SK-N-SH (cell line): ENCODE results near the gene APELA. TPM values are rescaled to one million over a fixed set of nuclear protein-coding genes. Genes with fewer than 3 reads are reported as not detected.

Experiments used
- CTCF ChIA-PET: fragments of 300-600, 350-600 bp; formaldehyde crosslinking; extraction: SDS; loops from one replicate; lab custom pipeline; 2021; lab: Yijun Ruan, JAX
- POLR2A ChIA-PET: fragments of 350-600 bp; sonication (Branson Sonifier 250); formaldehyde crosslinking; extraction: SDS; loops from one replicate; lab custom pipeline; 2020; ENCODE audit warnings: antibody characterized with exemption, inconsistent platforms; lab: Yijun Ruan, JAX
- DNase-seq: peaks from one replicate; pipeline ENCODE4 v3.0.0; 2012
- H2AFZ ChIP-seq: fragments of 200-600 bp; sonication (generic); 2 replicates; pipeline ENCODE4 v1.8.1; 2016; ENCODE audit warnings: antibody characterized with exemption, mild to moderate bottlenecking, low read depth
- H3F3A ChIP-seq: fragments of 200-600 bp; sonication (generic); replicated peaks from 2 replicates; pipeline ENCODE3; 2016; ENCODE audit warnings: antibody characterized with exemption, mild to moderate bottlenecking; ENCODE audit not compliant: insufficient read depth
- H3K27ac ChIP-seq, 2 experiments: fragments of 200-500 bp in 1 of 2; fragments of 200-600 bp in 1 of 2; sonication (Bioruptor generic) in 1 of 2; sonication (generic), shearing (Covaris generic) in 1 of 2; 2 replicates each; pipeline versions ENCODE4 v1.5.1 to v1.6.1; 2014 to 2016; ENCODE audit warnings: low read depth in 2 of 2, inconsistent platforms in 1 of 2, low read length in 1 of 2, mild to moderate bottlenecking in 1 of 2, mixed read lengths in 1 of 2
- H3K27me3 ChIP-seq: fragments of 200-600 bp; sonication (generic), shearing (Covaris generic); 2 replicates; pipeline ENCODE4 v1.6.1; 2016; ENCODE audit warnings: mixed run types; ENCODE audit not compliant: insufficient read depth
- H3K36me3 ChIP-seq, 2 experiments: fragments of 200-500 bp in 1 of 2; fragments of 200-600 bp in 1 of 2; sonication (Bioruptor generic) in 1 of 2; sonication (generic) in 1 of 2; replicated peaks in 1 of 2; 2 replicates each; pipeline versions ENCODE3 to v1.5.1; 2014 to 2016; ENCODE audit warnings: low read length in 1 of 2, mild to moderate bottlenecking in 1 of 2; ENCODE audit not compliant: insufficient read depth in 2 of 2, control insufficient read depth in 1 of 2
- H3K4me1 ChIP-seq, 2 experiments: fragments of 200-500 bp in 1 of 2; fragments of 200-600 bp in 1 of 2; sonication (Bioruptor generic) in 1 of 2; sonication (generic), shearing (Covaris generic) in 1 of 2; 2 replicates each; pipeline versions ENCODE4 v1.5.1 to v1.6.1; 2014 to 2016; ENCODE audit warnings: low read depth in 1 of 2, low read length in 1 of 2, mixed run types in 1 of 2; ENCODE audit not compliant: insufficient read depth in 2 of 2, control insufficient read depth in 1 of 2
- H3K4me2 ChIP-seq: fragments of 200-600 bp; sonication (generic), shearing (Covaris generic); 2 replicates; pipeline ENCODE4 v1.6.1; 2017; ENCODE audit warnings: mixed run types
- H3K4me3 ChIP-seq, 2 experiments: fragments of 200-500 bp in 1 of 2; fragments of 200-600 bp in 1 of 2; sonication (Bioruptor generic) in 1 of 2; sonication (generic), shearing (Covaris generic) in 1 of 2; 2 replicates each; pipeline versions ENCODE4 v1.5.1 to v1.8.1; 2014 to 2016; ENCODE audit warnings: low read depth in 2 of 2, inconsistent platforms in 1 of 2, low read length in 1 of 2, mild to moderate bottlenecking in 1 of 2, mixed read lengths in 1 of 2, moderate library complexity in 1 of 2
- H3K79me2 ChIP-seq: fragments of 200-600 bp; sonication (generic); 2 replicates; pipeline ENCODE4 v1.8.1; 2017; ENCODE audit warnings: mild to moderate bottlenecking; ENCODE audit not compliant: insufficient read depth
- H3K9ac ChIP-seq: fragments of 200-600 bp; sonication (generic); 2 replicates; pipeline ENCODE4 v1.6.1; 2017; ENCODE audit warnings: mixed run types
- H3K9me2 ChIP-seq: fragments of 200-600 bp; sonication (generic); 2 replicates; pipeline ENCODE4 v1.6.1; 2017; ENCODE audit warnings: mixed run types
- H3K9me3 ChIP-seq: fragments of 200-600 bp; sonication (generic); 2 replicates; pipeline ENCODE4 v1.6.1; 2017; ENCODE audit warnings: mixed run types, mild to moderate bottlenecking, moderate library complexity
- H4K20me1 ChIP-seq: fragments of 200-600 bp; sonication (generic); 2 replicates; pipeline ENCODE4 v1.6.1; 2017; ENCODE audit warnings: mild to moderate bottlenecking, mixed run types; ENCODE audit not compliant: insufficient read depth
- CHD2 ChIP-seq: fragments of 150-350 bp; IDR thresholded peaks from 2 replicates; pipeline ENCODE4 v1.6.1; 2018; ENCODE audit warnings: low read length; ENCODE audit not compliant: partially characterized antibody
- EP300 ChIP-seq, 2 experiments: IDR thresholded peaks; 2 replicates each; pipeline versions ENCODE4 v1.4.0 to v1.6.1; 2012; ENCODE audit warnings: borderline replicate concordance in 1 of 2, low read depth in 1 of 2, low read length in 1 of 2
- FOXJ3 ChIP-seq: sonication (generic); formaldehyde crosslinking; IDR thresholded peaks from 2 replicates; pipeline ENCODE4 v1.5.1; 2020; ENCODE audit warnings: mild to moderate bottlenecking, missing genetic modification reagents
- FOXM1 ChIP-seq: IDR thresholded peaks from 2 replicates; pipeline ENCODE4 v1.4.0; 2012; ENCODE audit warnings: low read depth, mild to moderate bottlenecking
- GABPA ChIP-seq: IDR thresholded peaks from 2 replicates; pipeline ENCODE4 v1.4.0; 2012; ENCODE audit warnings: low read depth, mild to moderate bottlenecking
- JUND ChIP-seq: IDR thresholded peaks from 2 replicates; pipeline ENCODE4 v1.4.0; 2012
- MEF2A ChIP-seq: IDR thresholded peaks from 2 replicates; pipeline ENCODE4 v1.4.0; 2012; ENCODE audit warnings: low read depth, borderline replicate concordance
- MXI1 ChIP-seq: IDR thresholded peaks from 2 replicates; pipeline ENCODE4 v1.6.1; 2012; ENCODE audit warnings: mild to moderate bottlenecking, low read depth, low read length, improper control_type of control experiment
- NRF1 ChIP-seq: IDR thresholded peaks from 2 replicates; pipeline ENCODE4 v1.6.1; 2012; ENCODE audit warnings: low read depth, mild to moderate bottlenecking, low read length
- POLR2AphosphoS5 ChIP-seq: IDR thresholded peaks from 2 replicates; pipeline ENCODE4 v1.6.1; 2012; ENCODE audit warnings: low read depth, low read length
- RAD21 ChIP-seq: IDR thresholded peaks from 2 replicates; pipeline ENCODE4 v1.6.1; 2012; ENCODE audit warnings: mild to moderate bottlenecking, low read length
- SMC3 ChIP-seq: IDR thresholded peaks from 2 replicates; pipeline ENCODE4 v1.6.1; 2012; ENCODE audit warnings: low read depth, low read length, improper control_type of control experiment
- WGBS: methylation state at CpG from one replicate; pipeline ENCODE4 v1.1.6; 2017; ENCODE audit warnings: low lambda C conversion rate; 5-methylcytosine and 5-hydroxymethylcytosine counted together
- polyA plus RNA-seq, 3 experiments: library from polyadenylated mRNA; depleted of rRNA; stranded (reverse); fragments of >200 nt; gene quantifications; 2 replicates each; pipeline ENCODE4 v1.2.3, GENCODE V29; 2012
- TF ChIP-seq, protein P1 (sequence below): fragments of 200-600 bp; sonication (generic); IDR thresholded peaks from 2 replicates; pipeline ENCODE4 v1.6.1; 2017; ENCODE audit warnings: antibody characterized with exemption, mild to moderate bottlenecking, moderate library complexity
- TF ChIP-seq, protein P2 (sequence below): IDR thresholded peaks from 2 replicates; pipeline ENCODE4 v1.6.1; 2012; ENCODE audit warnings: mild to moderate bottlenecking, low read depth, low read length, moderate library complexity
- TF ChIP-seq, protein P3 (sequence below): IDR thresholded peaks from 2 replicates; pipeline ENCODE4; 2012
- TF ChIP-seq, protein P4 (sequence below): IDR thresholded peaks from 2 replicates; pipeline ENCODE4 v1.4.0; 2012; ENCODE audit warnings: low read depth, borderline replicate concordance

Gene APELA
- polyA plus RNA-seq, 1 of the 3 experiments (the other 2 are of a cell fraction), result not detected

DNA sequence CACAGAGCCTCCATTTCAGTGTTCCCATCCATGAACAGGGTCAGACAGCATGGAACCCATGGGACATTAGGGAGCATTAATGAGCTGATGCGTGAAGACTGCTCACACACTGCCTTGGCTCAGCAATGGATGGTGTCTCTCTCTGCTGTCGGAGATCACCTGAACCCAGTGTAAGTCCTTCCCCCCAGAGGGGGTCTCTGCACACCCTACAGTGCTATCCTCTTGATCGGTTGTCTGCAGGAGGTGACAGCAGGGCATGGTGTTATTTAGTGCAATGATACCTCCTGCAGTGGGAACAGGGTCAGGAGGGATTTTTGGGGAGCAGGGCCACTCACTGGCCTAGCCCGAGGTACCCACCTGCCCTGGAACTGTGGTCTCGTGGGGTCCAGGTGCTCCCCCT is 25.6 kb downstream of the APELA start:
- H3F3A ChIP-seq, result no peaks in the 10 kb centered on the region
- no peaks in the 10 kb centered on the region for H3K4me1 ChIP-seq
- H3K4me3 ChIP-seq, result no peak overlapping the region
- ChIA-PET CTCF (no interaction called here), POLR2A (no interaction called here)
- H3K27ac ChIP-seq, result no peak overlapping the region
- H3K9me2 ChIP-seq, result no peaks in the 10 kb centered on the region
- DNase-seq, result no peak
- no peak overlapping the region for H2AFZ ChIP-seq
- TF ChIP-seq SMC3 (no peak), RAD21 (no peak), GABPA (no peak), NRF1 (no peak), FOXJ3 (CRISPR knock-in tag) (no peak), POLR2AphosphoS5 (no peak), MEF2A (no peak)
- TF ChIP-seq, protein P1, sequence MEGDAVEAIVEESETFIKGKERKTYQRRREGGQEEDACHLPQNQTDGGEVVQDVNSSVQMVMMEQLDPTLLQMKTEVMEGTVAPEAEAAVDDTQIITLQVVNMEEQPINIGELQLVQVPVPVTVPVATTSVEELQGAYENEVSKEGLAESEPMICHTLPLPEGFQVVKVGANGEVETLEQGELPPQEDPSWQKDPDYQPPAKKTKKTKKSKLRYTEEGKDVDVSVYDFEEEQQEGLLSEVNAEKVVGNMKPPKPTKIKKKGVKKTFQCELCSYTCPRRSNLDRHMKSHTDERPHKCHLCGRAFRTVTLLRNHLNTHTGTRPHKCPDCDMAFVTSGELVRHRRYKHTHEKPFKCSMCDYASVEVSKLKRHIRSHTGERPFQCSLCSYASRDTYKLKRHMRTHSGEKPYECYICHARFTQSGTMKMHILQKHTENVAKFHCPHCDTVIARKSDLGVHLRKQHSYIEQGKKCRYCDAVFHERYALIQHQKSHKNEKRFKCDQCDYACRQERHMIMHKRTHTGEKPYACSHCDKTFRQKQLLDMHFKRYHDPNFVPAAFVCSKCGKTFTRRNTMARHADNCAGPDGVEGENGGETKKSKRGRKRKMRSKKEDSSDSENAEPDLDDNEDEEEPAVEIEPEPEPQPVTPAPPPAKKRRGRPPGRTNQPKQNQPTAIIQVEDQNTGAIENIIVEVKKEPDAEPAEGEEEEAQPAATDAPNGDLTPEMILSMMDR, result no peak
- TF ChIP-seq, protein P2, sequence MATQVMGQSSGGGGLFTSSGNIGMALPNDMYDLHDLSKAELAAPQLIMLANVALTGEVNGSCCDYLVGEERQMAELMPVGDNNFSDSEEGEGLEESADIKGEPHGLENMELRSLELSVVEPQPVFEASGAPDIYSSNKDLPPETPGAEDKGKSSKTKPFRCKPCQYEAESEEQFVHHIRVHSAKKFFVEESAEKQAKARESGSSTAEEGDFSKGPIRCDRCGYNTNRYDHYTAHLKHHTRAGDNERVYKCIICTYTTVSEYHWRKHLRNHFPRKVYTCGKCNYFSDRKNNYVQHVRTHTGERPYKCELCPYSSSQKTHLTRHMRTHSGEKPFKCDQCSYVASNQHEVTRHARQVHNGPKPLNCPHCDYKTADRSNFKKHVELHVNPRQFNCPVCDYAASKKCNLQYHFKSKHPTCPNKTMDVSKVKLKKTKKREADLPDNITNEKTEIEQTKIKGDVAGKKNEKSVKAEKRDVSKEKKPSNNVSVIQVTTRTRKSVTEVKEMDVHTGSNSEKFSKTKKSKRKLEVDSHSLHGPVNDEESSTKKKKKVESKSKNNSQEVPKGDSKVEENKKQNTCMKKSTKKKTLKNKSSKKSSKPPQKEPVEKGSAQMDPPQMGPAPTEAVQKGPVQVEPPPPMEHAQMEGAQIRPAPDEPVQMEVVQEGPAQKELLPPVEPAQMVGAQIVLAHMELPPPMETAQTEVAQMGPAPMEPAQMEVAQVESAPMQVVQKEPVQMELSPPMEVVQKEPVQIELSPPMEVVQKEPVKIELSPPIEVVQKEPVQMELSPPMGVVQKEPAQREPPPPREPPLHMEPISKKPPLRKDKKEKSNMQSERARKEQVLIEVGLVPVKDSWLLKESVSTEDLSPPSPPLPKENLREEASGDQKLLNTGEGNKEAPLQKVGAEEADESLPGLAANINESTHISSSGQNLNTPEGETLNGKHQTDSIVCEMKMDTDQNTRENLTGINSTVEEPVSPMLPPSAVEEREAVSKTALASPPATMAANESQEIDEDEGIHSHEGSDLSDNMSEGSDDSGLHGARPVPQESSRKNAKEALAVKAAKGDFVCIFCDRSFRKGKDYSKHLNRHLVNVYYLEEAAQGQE, result no peak
- TF ChIP-seq, protein P3, sequence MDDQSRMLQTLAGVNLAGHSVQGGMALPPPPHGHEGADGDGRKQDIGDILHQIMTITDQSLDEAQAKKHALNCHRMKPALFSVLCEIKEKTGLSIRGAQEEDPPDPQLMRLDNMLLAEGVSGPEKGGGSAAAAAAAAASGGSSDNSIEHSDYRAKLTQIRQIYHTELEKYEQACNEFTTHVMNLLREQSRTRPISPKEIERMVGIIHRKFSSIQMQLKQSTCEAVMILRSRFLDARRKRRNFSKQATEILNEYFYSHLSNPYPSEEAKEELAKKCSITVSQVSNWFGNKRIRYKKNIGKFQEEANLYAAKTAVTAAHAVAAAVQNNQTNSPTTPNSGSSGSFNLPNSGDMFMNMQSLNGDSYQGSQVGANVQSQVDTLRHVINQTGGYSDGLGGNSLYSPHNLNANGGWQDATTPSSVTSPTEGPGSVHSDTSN, result no peak
- WGBS, result 36% methylated on average over 3 of the region's 5 CpGs
- H3K9ac ChIP-seq, result no peak overlapping the region
- H3K79me2 ChIP-seq, result no peaks in the 10 kb centered on the region
- no peaks in the 10 kb centered on the region for H4K20me1 ChIP-seq
- no peaks in the 10 kb centered on the region for H3K36me3 ChIP-seq
- H3K9me3 ChIP-seq, result no peaks in the 10 kb centered on the region
- H3K4me2 ChIP-seq, result no peak overlapping the region
- peaks cover 8% of the 10 kb centered on the region; the same call in 1 of the 2 replicates for H3K27me3 ChIP-seq

DNA sequence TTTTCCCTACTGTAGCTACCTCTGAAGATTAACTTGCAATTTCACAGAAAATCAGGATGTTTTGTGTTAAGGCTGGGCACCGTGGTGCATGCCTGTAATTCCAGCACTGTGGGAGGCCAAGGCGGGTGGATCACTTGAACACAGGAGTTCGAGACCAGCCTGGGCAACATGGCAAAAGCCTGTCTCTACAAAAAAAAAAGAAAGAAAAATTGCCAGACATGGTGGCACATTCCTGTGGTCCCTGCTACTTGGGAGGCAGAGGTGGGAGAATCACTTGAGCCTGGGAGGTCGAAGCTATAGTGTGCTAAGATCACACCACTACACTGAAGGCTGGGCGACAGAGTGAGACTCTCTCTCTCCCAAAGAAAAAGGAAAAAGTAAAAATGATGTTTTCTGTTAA is 27.4 kb downstream of the APELA start:
- WGBS, result 1% methylated on average over 5 of the region's 5 CpGs
- ChIA-PET CTCF (no interaction called here), POLR2A (no interaction called here)
- no peak overlapping the region for H3K4me2 ChIP-seq
- peaks cover 8% of the 10 kb centered on the region; the same call in 1 of the 2 replicates for H3K27me3 ChIP-seq
- H3K9ac ChIP-seq, result no peak overlapping the region
- H3F3A ChIP-seq, result no peaks in the 10 kb centered on the region
- H3K27ac ChIP-seq, result no peak overlapping the region
- no peaks in the 10 kb centered on the region for H3K9me2 ChIP-seq
- no peaks in the 10 kb centered on the region for H4K20me1 ChIP-seq
- no peak overlapping the region for H3K4me3 ChIP-seq
- TF ChIP-seq MXI1, result no peak
- no peak for TF ChIP-seq JUND
- TF ChIP-seq FOXM1, result no peak
- no peak for TF ChIP-seq EP300 (IDR thresholded peaks at IDR 0.05; ENCODE audit: borderline replicate concordance in 1 of 2, low read depth in 1 of 2, low read length in 1 of 2)
- TF ChIP-seq FOXJ3 (CRISPR knock-in tag), result no peak
- TF ChIP-seq, protein P4, sequence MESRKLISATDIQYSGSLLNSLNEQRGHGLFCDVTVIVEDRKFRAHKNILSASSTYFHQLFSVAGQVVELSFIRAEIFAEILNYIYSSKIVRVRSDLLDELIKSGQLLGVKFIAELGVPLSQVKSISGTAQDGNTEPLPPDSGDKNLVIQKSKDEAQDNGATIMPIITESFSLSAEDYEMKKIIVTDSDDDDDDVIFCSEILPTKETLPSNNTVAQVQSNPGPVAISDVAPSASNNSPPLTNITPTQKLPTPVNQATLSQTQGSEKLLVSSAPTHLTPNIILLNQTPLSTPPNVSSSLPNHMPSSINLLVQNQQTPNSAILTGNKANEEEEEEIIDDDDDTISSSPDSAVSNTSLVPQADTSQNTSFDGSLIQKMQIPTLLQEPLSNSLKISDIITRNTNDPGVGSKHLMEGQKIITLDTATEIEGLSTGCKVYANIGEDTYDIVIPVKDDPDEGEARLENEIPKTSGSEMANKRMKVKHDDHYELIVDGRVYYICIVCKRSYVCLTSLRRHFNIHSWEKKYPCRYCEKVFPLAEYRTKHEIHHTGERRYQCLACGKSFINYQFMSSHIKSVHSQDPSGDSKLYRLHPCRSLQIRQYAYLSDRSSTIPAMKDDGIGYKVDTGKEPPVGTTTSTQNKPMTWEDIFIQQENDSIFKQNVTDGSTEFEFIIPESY, result no peak
- no peak for TF ChIP-seq RAD21
- TF ChIP-seq CHD2, result no peak
- no peaks in the 10 kb centered on the region for H3K4me1 ChIP-seq
- no peaks in the 10 kb centered on the region for H3K36me3 ChIP-seq
- no peak overlapping the region for H2AFZ ChIP-seq
- DNase-seq, result no peak
- no peaks in the 10 kb centered on the region for H3K9me3 ChIP-seq
- no peaks in the 10 kb centered on the region for H3K79me2 ChIP-seq
